ENCODE measurements around the gene PIANP. TPM values are rescaled to one million over a fixed set of nuclear protein-coding genes. Genes with fewer than 3 reads are reported as not detected.

Gene PIANP
- total RNA-seq, 1 experiment from 2014 or later: 0.13 TPM

DNA sequence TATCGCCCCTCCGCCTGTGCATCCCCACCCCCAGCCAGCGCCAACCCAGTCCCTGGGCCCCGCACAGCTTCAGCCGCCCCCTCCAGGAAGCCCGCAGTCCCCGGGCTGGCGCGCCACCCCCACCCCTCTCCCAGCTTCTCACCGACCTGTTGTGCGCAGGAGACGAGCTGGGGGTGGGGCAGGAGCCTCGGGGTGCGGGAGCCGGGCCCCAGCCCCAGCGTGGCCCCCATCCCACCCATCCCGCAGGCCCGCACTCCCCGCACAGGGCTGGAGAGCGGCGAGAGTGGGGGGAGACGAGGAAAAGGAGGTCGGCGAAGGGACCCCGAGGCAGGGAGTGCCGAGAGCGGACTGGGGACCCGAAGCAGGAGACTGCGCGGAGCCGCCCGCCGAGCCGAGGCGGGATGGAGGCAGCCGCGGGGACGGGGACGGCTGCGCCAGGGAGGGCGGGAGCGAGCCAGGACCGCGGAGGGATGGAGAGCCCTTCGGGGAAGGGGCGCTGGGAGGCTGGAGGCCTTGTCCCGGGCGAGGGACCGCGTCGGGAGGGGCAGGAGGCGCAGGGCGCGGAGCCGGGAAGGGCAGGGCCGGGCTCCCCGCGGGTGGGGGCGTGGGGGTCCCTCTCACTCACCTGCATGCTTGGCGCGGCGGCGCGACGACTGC, 498 bp downstream of the PIANP start:
- DNase-seq (ENCODE audit: low read depth, low spot score) (no peak), ATAC-seq (peak; percentile 59)
- Histone ChIP-seq H3K9me3 (ENCODE audit: control insufficient read depth, insufficient read depth, low read depth, low read length) (no peaks in the 10 kb centered on the region), H3K27me3 (ENCODE audit: control insufficient read depth, insufficient read depth, low read length) (peaks cover 11% of the 10 kb centered on the region), H3K36me3 (ENCODE audit: control insufficient read depth, insufficient read depth, low read length) (no peaks in the 10 kb centered on the region), H3K27ac (ENCODE audit: low read length) (no peak overlapping the region), H3K4me3 (ENCODE audit: low read depth in 2 of 2, low read length in 2 of 2) (peak overlapping the region; percentile 40 to 45), H3K4me1 (ENCODE audit: control insufficient read depth, insufficient read depth, low read length) (no peaks in the 10 kb centered on the region)
- POLR2A ChIA-PET: no interaction called here
- in situ Hi-C loops (cut with HindIII; ENCODE audit: low pct_unique_long_range_greater_than_20kb, low sequenced_read_pairs) (no loop called here), intact Hi-C loops (cut with micrococcal nuclease; ENCODE audit: unreplicated experiment) (loop anchor here (2.0 kb wide), 1 partner anchor 83 kb away; no protein-coding TSS in a partner anchor)
- TF ChIP-seq, protein P1, sequence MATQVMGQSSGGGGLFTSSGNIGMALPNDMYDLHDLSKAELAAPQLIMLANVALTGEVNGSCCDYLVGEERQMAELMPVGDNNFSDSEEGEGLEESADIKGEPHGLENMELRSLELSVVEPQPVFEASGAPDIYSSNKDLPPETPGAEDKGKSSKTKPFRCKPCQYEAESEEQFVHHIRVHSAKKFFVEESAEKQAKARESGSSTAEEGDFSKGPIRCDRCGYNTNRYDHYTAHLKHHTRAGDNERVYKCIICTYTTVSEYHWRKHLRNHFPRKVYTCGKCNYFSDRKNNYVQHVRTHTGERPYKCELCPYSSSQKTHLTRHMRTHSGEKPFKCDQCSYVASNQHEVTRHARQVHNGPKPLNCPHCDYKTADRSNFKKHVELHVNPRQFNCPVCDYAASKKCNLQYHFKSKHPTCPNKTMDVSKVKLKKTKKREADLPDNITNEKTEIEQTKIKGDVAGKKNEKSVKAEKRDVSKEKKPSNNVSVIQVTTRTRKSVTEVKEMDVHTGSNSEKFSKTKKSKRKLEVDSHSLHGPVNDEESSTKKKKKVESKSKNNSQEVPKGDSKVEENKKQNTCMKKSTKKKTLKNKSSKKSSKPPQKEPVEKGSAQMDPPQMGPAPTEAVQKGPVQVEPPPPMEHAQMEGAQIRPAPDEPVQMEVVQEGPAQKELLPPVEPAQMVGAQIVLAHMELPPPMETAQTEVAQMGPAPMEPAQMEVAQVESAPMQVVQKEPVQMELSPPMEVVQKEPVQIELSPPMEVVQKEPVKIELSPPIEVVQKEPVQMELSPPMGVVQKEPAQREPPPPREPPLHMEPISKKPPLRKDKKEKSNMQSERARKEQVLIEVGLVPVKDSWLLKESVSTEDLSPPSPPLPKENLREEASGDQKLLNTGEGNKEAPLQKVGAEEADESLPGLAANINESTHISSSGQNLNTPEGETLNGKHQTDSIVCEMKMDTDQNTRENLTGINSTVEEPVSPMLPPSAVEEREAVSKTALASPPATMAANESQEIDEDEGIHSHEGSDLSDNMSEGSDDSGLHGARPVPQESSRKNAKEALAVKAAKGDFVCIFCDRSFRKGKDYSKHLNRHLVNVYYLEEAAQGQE (IDR thresholded peaks at IDR 0.05; ENCODE audit: insufficient read depth in 1 of 2, low read depth in 2 of 2, low read length in 1 of 2): no peak
- TF ChIP-seq TCF7L2 (IDR thresholded peaks at IDR 0.05; ENCODE audit: low read depth, low read length) (no peak), POLR2AphosphoS5 (IDR thresholded peaks at IDR 0.05; ENCODE audit: low read depth, low read length) (no peak), SIN3A (IDR thresholded peaks at IDR 0.05; ENCODE audit: borderline replicate concordance, insufficient read depth, low read depth, low read length) (no peak)
- BruUV-seq (replicated peaks): no TSS peak
- CTCF ChIA-PET: no interaction called here

DNA sequence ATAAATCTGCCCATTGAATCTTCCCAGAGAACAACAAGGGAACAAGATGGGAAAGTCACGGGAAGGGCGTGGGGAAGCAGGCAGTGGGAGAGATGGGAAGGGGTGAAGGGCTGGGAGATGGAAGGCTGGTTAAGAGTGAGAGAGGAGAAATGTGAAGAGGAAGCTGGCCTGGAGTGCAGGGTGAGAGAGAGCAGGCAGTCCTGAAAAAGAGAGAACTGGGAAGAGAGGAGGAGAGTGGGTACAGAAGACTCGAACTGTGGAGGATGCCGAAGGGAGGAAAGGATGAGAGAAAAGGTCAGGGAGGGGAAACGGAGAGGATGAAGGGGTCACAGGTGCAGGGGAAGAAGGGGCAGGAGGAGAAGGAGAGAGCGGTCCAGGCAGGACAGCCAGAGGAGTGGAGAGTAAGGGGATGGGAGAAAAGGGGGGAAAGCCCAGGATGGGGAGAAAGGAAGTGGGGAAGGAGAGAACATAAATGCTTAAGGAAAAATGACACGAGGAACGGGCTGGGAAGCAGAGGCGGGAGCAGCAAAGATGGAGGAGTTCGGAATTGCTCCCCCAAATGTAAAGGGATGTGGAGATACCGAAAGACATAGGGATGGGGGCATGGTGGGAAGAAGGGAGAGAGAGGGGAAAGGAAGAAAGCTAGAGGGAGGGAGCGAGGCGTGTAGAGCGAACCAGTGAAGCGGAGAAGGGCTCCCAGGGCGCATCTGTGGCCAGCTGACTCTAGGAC, 1.2 kb downstream of the PIANP start:
- ATAC-seq: no peak
- Histone ChIP-seq H3K27ac (ENCODE audit: low read length) (no peak overlapping the region), H3K4me1 (ENCODE audit: control insufficient read depth, insufficient read depth, low read length) (no peaks in the 10 kb centered on the region), H3K36me3 (ENCODE audit: control insufficient read depth, insufficient read depth, low read length) (no peaks in the 10 kb centered on the region), H3K9me3 (ENCODE audit: control insufficient read depth, insufficient read depth, low read depth, low read length) (no peaks in the 10 kb centered on the region), H3K4me3 (ENCODE audit: low read depth in 2 of 2, low read length in 2 of 2) (peak overlapping the region; percentile 40 to 45; a peak in 3 of 4 replicates), H3K27me3 (ENCODE audit: control insufficient read depth, insufficient read depth, low read length) (peaks cover 11% of the 10 kb centered on the region)
- ChIA-PET POLR2A (no interaction called here), CTCF (no interaction called here)
- no peak for DNase-seq (ENCODE audit: low read depth, low spot score)
- intact Hi-C loops (cut with micrococcal nuclease; ENCODE audit: unreplicated experiment) (loop anchor here (2.0 kb wide), 1 partner anchor 83 kb away; no protein-coding TSS in a partner anchor), in situ Hi-C loops (cut with HindIII; ENCODE audit: low pct_unique_long_range_greater_than_20kb, low sequenced_read_pairs) (no loop called here)
- BruUV-seq (replicated peaks): no TSS peak
- TF ChIP-seq, protein P2, sequence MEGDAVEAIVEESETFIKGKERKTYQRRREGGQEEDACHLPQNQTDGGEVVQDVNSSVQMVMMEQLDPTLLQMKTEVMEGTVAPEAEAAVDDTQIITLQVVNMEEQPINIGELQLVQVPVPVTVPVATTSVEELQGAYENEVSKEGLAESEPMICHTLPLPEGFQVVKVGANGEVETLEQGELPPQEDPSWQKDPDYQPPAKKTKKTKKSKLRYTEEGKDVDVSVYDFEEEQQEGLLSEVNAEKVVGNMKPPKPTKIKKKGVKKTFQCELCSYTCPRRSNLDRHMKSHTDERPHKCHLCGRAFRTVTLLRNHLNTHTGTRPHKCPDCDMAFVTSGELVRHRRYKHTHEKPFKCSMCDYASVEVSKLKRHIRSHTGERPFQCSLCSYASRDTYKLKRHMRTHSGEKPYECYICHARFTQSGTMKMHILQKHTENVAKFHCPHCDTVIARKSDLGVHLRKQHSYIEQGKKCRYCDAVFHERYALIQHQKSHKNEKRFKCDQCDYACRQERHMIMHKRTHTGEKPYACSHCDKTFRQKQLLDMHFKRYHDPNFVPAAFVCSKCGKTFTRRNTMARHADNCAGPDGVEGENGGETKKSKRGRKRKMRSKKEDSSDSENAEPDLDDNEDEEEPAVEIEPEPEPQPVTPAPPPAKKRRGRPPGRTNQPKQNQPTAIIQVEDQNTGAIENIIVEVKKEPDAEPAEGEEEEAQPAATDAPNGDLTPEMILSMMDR (IDR thresholded peaks at IDR 0.05): no peak
- TF ChIP-seq TCF7L2 (IDR thresholded peaks at IDR 0.05; ENCODE audit: low read depth, low read length) (no peak), POLR2AphosphoS5 (IDR thresholded peaks at IDR 0.05; ENCODE audit: low read depth, low read length) (no peak), SIN3A (IDR thresholded peaks at IDR 0.05; ENCODE audit: borderline replicate concordance, insufficient read depth, low read depth, low read length) (no peak)
- TF ChIP-seq, protein P1 (IDR thresholded peaks at IDR 0.05; ENCODE audit: insufficient read depth in 1 of 2, low read depth in 2 of 2, low read length in 1 of 2): no peak

Measured in Panc1 (cell line).